CD4-positive, alpha-beta T cell treated with Interleukin-4 for 1 hour (primary cell): Measurements from ENCODE around the gene TNC.

Experiments used
- DNase-seq, 2 donors: peaks; one replicate each; pipeline ENCODE4 v3.0.0-alpha.2; 2020 to 2022

The TNC gene

DNA sequence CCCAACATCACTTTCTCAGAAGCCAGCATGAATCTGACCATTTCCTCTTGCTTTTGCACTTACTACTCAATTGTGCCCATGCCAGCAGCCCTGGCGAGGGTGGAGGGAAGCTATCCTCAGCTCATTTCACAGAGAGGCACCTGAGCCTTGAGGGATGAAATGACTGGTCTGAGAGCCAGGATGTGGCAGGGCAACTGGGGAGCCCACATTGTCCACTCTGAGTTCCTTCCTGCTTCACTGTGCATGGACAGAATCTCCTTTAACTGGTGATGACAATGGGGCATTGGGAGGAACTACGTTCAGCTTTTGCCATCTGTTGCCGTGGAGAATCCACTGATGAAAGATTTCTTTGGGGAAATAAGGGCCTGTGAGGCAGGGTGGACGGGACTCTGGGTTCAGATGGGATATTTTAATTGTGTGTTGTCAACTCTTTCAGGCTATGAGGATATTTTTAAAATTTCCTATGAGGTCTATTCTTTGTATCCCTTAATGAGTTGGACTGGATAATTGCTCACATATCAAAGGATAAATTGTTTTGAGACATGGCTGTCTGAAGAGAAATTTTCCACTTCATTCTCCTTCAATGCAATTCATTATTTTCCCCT is 78.3 kb downstream of the TNC start:
- DNase-seq, result no peak

DNA sequence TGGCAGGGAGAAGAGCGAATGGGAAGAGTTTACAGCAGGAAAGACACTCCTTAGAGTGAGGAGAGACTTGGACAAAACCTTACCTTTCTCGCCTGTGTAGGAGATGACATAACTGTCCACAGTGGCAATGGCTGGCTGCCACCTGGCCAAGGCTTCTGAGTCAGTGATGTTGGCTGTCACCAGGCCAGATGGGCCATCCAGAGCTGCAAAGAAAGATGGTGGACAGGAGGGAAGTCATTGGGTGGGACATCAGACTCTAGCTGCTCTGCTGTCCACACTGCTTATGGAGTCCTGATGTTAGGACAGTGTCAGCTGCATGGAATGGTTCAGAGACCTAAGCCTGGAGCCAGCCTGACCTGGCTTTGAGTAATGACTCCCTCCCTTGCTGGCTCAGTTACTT is 79.8 kb downstream of the TNC start:
- DNase-seq, result no peak

DNA sequence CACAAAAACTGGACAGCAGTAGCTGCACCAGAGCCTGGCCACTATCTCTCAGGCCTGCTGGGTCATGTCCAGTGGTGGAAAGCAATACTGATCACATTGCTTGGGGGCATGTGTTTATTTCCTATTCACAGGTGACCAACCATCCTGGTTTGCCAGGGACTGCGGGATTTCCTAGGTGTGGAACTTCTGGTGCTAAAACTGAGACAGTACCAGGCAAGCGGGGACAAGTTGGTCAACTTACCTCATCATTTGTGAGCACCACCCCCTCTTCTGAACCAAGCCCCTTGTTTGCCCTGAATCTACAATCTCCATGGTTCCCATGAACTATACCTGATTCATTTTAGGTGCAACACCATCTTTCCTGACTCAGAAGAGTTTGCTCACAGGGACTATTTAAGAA is 81.3 kb downstream of the TNC start:
- DNase-seq, result no peak

DNA sequence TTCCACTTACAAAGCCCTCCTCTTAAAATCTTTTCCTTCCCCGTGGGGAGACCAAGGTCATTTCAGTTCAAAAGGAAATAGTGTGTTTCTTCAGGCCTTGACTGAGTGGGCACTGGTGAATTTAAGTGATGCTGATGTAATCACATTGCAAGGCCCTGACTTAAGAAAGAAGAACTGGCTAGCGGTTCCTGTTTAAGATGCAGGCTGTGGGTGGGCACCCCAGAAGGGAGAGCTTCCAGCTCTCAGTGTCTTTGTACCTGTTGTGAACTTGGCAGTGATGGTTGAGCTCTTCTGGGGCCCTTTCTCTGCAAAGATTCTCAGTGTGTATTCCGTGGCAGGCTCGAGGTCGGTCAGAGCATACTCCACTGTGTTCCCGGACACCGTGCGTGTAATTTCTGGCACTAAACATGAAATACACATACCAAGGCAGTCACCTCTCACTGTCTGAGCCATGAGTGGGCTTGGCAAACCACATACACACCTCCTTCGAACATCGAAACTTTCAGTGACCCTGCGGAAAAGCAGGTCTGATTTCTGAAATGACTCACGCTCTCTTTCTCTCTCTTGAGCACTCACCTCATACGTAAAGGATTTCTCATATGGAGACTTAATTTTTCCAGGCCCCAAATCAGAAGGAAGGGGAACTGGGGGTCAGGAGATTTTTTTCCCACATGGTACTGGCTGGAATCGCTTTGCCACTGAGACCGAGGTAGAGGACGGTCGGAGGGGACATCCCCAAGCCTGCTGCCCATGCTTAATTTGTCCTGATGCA is 81.9 kb downstream of the TNC start:
- DNase-seq, result no peak

DNA sequence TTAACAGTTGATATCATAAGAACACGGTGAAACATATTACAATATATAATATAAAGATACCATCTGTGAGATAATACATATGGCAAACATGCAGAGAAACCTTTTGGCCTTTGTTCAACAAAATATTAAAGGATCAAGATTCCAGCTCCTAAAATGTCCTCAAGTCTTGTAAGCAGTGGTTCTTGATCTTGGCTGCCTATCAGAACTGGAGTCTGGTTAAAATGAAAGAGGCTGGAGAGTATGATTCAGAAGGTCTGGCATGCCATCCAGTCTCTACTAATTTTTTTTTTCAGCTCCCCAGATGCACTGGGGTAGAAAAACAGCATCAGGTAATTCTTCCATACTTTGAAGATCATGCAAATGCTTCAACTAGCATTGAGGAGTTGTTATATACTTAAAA is 83.2 kb downstream of the TNC start:
- no peak for DNase-seq

DNA sequence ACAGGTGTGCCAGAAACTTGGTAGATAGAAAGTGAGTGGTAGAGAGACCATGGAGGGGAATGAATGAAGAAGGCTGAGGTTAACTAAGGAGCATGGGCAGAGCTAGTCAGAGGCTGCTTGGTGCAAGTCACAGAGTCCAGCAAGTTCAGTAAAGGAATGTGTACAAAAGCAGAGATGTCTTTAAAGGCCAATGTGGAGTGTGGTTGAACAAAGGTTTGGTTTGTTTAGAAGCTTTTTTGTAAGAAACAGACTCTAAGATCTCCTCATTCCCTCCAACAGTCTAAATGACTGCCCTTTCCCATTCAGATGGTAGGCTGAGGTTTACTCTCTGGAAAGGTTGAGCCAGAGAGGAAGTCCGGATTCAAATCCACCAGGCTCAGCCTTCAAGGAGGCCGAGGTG is 84.2 kb downstream of the TNC start:
- DNase-seq, result no peak

DNA sequence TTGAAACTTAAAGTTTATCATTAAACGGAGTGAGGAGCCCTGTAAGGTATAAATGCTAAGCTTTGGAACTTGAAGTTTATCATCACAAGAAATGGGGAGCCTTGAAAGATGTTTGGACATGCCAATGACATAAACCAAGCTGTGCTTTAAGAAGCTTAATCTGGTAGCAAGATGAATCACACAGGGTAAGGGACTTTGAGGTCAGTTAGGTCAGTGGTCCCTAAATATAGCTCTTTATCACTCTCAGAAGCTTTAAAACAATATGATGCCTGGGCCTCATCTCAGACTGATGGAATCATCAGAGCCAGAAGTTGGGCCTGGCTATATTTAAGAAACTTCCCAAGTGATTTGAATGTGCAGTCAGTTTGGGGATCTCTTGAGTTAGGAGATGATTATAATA is 85.7 kb downstream of the TNC start:
- no peak for DNase-seq

DNA sequence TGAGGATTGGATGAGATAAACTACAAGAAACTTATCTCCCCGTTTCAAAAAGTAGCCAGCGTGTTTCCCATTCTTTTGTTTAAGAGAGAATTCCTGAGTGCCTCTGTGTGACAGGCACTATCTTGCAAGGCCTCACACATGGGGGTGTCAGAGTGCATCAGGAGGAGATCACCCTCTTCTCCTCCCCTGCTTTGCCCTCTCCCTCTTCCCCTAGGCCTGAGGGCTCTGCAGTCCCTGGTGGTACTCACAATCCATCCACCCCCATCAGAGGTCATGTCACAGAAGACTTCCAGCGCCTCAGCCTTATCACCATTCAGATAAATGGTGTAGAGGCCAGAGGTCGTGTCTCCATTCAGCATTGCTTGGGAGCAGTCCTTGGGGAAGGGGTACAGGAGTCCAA is 88.0 kb downstream of the TNC start:
- DNase-seq, result no peak

DNA sequence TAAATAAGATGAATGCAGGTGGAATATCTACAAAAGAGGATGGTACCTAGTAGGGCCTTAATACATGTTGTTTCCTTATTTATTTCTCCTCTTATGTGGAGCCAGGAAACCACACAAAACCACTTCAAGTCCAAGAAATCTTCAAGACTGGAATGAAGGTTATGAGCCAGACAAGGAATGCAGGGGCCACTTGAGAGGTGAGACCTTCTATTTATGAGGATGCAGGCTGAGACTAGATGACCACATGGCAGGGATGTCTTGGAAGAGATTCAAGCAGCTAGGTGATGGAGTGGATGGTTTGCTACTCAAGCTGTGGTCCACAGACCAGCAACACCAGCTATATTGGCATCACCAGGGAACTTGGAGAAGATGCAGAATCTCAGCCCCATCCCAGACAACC is 92.2 kb downstream of the TNC start:
- no peak for DNase-seq

DNA sequence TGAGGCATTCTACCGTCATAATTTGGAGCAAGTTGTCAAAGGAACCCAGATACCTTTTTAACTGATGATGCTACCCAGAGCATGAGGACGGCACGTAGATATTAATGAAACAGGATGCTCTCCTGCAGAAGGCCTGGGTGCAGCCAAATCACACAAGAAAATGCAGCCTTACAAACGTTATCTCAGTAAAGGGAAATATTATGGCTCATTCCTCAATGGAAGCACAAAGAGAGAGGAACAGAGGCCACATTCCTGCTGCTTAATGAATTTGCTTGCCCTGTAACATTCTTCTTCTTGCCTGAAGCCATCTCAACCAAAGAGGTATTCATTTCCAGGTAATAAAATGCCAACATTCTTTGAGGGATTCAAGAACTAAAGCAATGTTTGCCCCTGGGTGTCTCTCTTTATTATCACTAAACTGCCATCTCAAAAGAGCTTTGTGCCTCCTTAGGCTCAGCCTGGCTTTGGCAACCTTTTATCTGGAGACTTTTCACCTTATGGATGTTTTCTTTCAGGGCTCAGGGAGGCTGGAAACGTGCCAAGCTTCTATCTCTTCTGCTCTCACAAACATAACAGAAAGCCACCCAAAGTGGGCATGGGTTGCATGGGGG is 92.9 kb downstream of the TNC start:
- no peak for DNase-seq

DNA sequence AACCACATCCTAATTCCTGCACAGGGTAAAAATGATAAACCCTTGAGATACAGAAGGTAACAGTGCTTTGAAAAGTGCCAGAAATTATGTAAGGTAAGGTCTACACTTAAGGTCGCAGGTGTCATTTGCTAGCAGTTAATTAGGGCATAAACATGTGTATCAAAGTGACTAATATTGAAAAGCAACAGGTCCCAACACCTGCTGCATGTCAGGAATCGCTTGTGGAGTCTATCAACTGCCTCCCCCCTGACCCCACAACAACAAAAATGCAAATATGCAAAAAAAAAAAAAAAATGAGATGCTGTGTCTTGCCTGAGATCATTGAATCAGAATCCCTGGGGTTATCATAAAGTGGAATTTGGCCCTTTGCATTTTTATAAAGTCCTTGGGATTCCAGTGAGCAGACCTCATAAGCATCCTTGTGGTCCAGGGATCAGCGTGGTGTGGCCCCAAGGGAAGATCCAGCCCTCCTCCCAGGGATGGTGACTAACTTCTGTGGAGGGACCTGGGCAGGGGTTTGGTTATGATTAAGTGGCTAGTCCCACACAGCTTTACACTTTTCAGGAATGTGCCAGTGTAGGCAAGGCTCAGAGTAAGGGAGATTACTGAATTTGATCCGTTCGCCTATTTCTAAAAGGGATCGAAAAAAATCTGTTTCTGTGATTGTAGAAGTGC is 95.1 kb downstream of the TNC start:
- no peak for DNase-seq

DNA sequence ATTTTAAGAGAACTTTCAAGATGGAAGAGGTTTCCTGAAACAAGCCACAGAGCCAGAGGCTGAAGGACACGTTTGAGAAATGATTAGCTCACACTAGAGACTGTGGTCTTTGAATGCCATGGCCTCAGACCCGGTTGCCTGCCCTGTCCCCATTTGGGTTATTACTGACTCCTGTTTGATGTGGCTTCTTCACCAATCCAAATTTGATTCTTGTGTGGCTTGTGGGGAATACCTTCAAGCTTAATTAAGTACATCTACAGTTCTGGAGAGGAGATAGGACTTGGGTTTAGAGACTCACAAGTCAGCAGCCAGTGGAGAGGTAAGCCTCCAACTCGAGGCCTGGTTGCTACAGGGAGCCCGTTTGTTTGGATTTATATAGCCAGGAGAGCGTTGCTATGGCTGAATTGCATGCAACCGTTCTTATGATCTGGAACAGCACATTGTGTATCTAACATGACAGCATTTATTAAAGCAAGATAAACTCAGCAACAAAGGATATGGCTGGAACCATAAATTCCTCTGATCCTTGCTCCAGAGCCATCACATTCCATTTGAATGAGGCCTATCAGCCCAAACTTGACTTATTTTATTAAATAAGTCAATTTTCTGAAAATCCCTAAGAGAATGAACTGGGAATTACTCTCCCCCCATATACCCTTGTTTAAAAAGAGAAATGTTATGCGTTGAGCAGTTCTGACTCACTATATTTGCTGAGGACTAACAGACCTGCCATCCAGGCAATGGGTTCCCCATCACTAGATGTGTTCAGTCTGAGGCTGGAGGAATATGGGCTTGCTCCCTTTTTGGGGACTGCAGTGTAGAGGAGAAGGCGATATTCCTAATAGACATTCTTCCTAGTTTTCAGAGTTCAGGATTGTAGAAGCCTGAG is 99.2 kb downstream of the TNC start:
- no peak for DNase-seq

DNA sequence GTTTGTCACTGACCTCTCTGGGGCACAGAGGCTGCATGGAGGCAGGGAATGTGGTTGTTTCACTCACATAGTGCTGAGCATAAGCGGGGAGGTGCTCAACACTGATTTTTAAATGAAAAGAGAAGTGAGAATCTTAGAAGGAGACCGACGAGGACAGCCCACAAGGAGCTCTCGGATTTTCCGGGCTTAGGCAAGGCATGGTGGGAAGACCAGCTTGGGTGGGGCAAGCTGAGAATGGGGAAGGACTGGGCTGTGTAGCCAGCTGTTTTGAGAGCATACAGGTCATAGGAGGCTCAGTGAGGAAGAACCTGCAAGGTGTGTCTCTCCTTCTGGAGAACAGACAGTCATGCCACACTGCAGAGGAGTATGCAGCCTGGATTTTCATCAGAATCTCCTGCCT is 101.6 kb downstream of the TNC start:
- DNase-seq, result no peak

DNA sequence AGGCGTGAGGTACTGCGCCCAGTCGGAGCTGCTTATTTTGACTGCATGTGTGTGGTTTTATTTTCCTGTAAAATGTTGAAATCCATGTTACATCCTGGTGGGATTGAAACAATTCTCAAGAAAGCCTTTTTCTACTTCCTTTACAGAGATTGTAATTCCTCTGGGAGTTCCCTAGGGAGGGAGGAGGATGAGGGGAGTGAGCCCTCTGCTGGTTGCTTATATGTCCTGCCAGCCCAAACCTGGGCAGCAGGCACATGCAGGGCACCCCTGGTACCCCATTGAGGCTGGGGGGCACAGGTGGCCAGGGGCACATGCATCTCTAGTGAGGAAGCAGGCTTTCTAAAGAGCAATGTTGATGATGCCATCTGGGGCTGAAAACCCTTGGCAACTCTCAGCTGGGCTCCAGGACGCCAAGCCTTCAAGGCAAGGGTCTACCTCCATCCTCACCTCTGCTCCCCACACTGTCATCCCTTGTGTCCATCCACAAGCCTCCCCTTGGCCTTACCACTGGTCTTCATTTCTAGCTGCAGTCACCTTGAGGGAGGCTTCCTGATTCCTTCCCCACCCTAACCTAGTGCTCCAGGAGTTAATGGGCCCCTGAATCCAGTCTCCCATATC is 102.8 kb downstream of the TNC start:
- DNase-seq, result no peak

DNA sequence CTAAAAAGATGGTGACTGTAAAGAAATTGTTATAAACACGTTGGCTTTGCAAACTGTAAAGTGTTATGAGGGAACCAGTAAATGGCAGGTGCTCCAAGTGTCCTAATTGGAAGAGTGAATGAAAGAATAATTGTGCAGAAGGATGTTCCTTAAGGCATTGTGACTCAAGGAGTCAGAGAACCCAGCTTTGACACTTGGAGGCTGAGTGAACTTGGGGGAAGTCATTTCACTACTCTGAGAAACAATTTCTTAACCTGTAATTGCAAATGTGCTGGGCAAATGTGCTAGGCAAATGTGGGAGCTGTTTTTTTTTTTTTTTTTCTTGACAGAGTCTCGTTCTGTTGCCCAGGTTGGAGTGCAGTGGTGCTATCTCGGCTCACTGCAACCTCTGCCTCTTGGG is 103.5 kb downstream of the TNC start:
- no peak for DNase-seq

DNA sequence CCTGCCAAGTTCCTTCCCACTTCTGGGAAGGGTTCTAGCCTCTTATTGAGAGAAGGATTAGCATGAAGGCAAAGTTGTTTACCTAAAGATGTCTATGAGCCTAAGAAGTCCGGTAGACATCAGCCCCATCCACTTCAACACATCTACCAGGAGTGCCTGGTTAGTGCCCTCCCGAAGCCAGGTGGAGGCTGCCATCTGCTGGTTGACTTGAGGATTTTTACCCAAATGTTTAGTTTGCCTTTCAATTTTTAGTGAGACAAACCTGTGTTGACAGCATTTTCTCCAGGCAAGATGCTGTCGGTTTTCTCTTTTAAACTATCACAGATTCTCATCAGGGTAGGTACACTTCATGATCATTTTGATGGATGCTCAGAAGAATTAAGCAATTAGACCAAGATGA is 104.0 kb downstream of the TNC start:
- peak; percentile 83 to 85 for DNase-seq

DNA sequence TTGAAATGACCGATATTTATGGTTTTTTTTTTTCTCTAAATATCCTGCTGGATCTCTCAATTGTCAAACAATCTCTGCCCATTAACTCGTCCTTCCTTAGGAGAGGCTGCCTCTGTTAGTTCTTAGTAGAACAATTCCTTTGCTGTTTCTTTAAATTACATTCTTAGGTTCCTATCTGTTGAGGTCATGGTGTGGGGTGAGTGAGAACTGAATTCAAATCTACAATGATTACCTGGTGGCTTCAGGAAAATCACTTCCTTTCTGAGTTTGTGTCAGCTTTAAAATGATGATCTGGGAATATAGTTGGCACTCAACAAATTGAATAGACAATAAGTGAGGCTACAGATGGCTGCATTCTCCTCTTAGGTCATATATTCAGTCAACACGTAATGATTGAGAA is 105.5 kb downstream of the TNC start:
- no peak for DNase-seq

DNA sequence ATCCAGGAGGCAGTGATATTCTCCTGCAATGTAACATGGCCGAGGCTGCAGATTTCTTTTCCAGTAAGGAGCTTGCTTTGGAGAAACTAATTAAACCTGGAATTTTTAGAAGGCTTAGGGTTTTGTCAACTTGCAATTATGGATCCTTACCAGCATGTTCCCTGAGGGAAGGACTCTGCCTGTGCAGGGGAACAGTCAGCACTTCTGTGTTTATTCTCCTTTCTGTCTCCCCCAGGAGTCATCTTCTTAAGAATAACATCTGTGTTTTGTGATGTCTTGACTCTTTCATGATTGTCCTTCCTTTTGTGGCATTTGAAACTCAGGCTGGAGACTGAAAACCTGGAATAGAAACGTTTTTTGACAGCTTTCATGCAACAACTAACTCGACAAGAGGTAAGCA is 107.1 kb downstream of the TNC start:
- no peak for DNase-seq

DNA sequence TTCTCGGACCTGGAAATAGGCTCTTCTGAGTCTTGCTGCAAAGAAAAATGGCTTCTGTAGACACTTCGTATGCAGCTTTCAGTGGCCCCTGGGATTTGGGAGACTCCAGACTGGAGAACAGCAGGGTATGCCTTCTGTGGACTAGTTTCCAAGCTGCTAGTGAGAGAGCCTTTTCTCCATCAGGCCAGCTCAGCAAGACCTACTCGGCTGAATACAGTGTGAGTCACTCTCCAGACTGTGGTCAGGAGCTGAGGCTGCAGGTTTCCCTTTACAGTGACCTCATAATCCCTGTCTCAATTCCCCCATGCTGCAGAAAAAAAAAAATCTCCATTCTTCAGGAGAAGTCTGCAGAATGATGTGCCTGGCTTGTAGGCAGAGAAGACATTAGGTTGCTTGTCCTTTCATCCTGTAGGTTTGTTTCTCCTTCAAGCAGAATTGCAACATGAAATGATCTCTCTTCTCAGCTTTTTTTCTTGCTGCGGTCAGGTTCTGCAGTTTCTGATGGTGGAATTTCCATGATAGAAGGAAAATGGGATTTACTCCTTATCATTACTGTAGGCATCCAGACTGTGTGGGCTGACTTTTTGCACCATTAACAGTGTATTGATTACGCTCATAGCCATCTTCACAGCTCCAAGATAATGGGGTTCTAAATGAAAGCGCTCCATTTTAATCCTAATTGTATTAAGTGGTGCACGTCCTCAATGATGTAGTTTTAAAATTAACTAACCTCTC is 109.3 kb downstream of the TNC start:
- DNase-seq, result peak in 1 of 2 donors; percentile 64

DNA sequence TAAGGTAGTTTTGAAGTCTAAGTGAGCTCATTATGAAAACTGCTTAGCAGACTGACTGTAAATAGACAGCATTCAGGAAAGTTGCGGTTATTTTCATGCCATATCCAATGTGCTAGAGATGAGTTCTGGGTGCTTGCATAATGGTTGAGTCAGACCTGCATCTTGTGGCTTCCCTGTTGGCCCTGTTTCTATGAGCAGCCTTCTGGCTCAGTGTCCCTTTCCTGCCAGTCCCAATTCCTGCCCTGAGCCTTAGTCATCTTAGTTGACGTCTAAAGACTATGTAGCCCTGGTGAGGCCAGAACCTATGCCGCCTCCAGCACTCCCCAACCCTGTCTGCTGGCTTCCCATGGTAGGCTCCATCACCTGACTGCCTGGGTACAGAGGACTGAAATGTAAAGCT is 111.3 kb downstream of the TNC start:
- DNase-seq, result peak in 1 of 2 donors; percentile 65

DNA sequence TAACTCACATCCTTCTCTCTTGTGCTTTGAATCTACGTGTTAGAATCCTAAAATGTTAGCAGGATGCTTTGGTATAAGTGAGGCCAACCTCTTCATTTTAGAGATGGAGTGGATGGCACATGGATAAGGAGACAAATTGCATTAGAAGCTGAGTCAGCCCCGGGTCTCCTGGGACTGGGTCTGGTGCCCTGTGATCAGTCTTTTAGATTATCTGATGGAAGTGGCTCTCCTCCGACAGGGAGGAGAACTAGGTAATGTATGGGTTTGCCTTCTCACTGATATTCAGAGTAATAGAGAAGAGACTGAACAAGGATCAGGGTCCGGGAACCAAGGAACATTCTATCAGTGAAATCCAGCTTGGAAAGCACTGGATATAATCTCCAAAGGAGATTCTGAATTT is 112.6 kb downstream of the TNC start:
- no peak for DNase-seq

DNA sequence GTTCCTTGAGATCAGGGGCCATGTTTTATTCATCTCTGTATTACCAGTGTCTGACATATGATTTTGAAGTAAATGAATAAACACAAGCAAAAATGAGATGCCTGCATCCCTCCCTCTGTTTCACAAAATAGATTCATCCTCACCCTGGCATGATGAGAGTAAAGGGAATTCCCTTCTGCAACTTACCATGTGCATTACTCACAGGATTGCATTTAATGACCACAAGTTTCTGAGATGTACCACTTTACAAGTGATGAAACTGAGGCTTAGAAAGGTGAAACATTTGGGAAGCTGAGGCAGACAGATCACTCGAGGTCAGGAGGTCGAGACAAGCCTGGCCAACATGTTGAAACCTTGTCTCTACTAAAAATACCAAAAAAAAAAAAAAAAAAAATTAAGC is 113.4 kb downstream of the TNC start:
- no peak for DNase-seq
